Large intestine (tissue), 3 donors: Measurements from ENCODE around the gene ZFPM1. TPM values are rescaled to one million over a fixed set of nuclear protein-coding genes. Genes with fewer than 3 reads are reported as not detected.

Experiments
- DNase-seq, 2 donors: peaks; one replicate each; pipeline versions ENCODE4 v3.0.0 to v3.0.0-alpha.2; 2013
- H3K27ac ChIP-seq: one replicate; pipeline ENCODE4 v1.5.1; 2013; ENCODE audit warnings: low read length
- H3K27me3 ChIP-seq: 2 replicates; pipeline ENCODE4 v1.6.1; 2013; ENCODE audit warnings: low read length; ENCODE audit not compliant: control insufficient read depth, insufficient read depth
- H3K36me3 ChIP-seq: 2 replicates; pipeline ENCODE4 v1.6.1; 2013; ENCODE audit warnings: low read length; ENCODE audit not compliant: control insufficient read depth, insufficient read depth
- H3K4me1 ChIP-seq: one replicate; pipeline ENCODE4 v1.6.1; 2013; ENCODE audit warnings: low read length; ENCODE audit not compliant: control insufficient read depth, insufficient read depth
- H3K4me3 ChIP-seq: one replicate; pipeline ENCODE4 v1.5.1; 2013; ENCODE audit warnings: low read length
- H3K9me3 ChIP-seq: one replicate; pipeline ENCODE4 v1.6.1; 2013; ENCODE audit warnings: mild to moderate bottlenecking, low read depth, low read length, moderate library complexity; ENCODE audit not compliant: control insufficient read depth
- WGBS: methylation state at CpG from one replicate; pipeline ENCODE4 v1.1.5; 2013; ENCODE audit warnings: low lambda C conversion rate; ENCODE audit not compliant: insufficient coverage; 5-methylcytosine and 5-hydroxymethylcytosine counted together
- polyA plus RNA-seq: library from polyadenylated mRNA; unstranded; fragments of 120-200 nt; gene quantifications from one replicate; pipeline ENCODE4 v1.2.1, GENCODE V29; 2013

The ZFPM1 gene
- polyA plus RNA-seq, 1 donor: 27.2 TPM

DNA sequence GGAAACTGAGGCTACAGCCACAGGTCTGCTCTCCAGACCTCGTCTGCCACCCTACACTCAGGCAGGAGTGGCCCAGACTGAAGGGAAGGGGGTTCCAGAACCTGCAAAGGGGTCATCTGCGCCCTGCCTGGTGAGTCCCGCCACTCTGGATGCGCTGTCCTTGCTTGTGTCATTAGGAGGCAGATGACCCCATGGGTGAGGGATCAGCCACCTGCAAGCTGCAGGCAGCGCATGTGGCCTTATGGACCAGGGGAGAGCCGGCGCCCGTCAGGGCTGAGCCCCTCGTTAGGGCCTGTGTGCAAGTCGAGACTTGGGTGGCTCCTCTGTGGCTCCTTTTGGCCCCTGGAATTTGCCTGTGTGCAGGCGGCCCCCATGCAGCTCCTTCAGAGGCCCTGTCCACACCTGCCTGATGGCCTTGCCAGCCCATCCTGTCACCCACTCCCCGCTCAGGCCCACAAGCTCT is 5.7 kb downstream of the ZFPM1 start:
- H3K27ac ChIP-seq: peak overlapping the region; percentile 12
- no peak overlapping the region for H3K4me3 ChIP-seq
- no peaks in the 10 kb centered on the region for H3K9me3 ChIP-seq
- WGBS: no CpG with 5 or more reads among the region's 12 CpGs
- peaks cover 68% of the 10 kb centered on the region for H3K4me1 ChIP-seq
- peaks cover 18% of the 10 kb centered on the region for H3K36me3 ChIP-seq
- no peak for DNase-seq
- H3K27me3 ChIP-seq: peaks cover 17% of the 10 kb centered on the region

GRCh38 chr16:88459366-88460073 is 6.4 kb downstream of the ZFPM1 start:
- Histone ChIP-seq H3K36me3 (peaks cover 18% of the 10 kb centered on the region), H3K4me3 (no peak overlapping the region), H3K27me3 (peaks cover 11% of the 10 kb centered on the region), H3K4me1 (peaks cover 75% of the 10 kb centered on the region), H3K27ac (peak overlapping the region; percentile 73), H3K9me3 (no peaks in the 10 kb centered on the region)
- no CpG with 5 or more reads among the region's 8 CpGs for WGBS
- peak in 1 of 2 donors; percentile 63 for DNase-seq

DNA sequence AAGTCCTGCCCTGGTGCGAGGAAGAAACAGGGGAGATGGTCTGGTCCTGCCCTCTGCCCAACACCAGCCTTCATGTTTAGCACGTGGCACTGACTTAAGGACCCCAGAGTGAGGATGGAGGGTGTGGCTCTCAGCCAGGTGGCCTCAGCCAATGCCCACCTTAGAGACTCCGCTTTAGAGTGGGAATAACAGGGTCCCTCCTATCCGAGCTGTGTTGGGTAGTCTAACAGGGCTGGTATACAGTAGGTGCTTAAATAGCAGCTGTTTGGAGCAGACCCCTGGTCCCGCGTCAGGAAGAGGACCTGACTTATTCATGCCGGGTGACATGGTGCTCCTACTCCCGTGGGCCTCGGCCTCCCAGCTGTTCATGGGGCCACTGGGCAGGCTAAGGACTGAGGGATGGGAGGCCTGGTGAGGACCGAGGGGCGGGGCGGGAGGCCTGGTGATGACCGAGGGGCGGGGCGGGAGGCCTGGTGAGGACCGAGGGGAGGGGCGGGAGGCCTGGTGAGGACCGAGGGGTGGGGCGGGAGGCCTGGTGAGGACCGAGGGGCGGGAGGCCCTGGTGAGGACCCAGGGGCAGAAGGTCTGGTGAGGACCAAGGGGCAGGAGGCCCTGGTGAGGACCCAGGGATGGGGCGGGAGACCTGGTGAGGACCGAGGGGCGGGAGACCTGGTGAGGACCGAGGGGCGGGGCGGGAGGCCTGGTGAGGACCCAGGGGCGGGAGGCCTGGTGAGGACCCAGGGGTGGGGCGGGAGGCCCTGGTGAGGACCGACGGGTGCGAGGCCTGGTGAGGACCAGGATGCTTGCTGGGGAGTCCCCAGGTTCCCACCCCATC is 7.6 kb downstream of the ZFPM1 start:
- peaks cover 5% of the 10 kb centered on the region for H3K27me3 ChIP-seq
- no CpG with 5 or more reads among the region's 32 CpGs for WGBS
- peaks cover under 1% of the 10 kb centered on the region for H3K9me3 ChIP-seq
- H3K4me1 ChIP-seq: peaks cover 85% of the 10 kb centered on the region
- H3K27ac ChIP-seq: peak overlapping the region; percentile 76
- DNase-seq: peak; percentile 70 to 91
- peaks cover 18% of the 10 kb centered on the region for H3K36me3 ChIP-seq
- no peak overlapping the region for H3K4me3 ChIP-seq

GRCh38 chr16:88461331-88462269 is 8.5 kb downstream of the ZFPM1 start:
- Histone ChIP-seq H3K27ac (peak overlapping the region; percentile 76), H3K9me3 (peaks cover 3% of the 10 kb centered on the region), H3K36me3 (peaks cover 22% of the 10 kb centered on the region), H3K27me3 (no peaks in the 10 kb centered on the region), H3K4me3 (peak overlapping the region; percentile 10), H3K4me1 (peaks cover 86% of the 10 kb centered on the region)
- WGBS: no CpG with 5 or more reads among the region's 30 CpGs
- DNase-seq: peak in 1 of 2 donors; percentile 79

GRCh38 chr16:88462396-88462795 is 9.3 kb downstream of the ZFPM1 start:
- Histone ChIP-seq H3K27ac (peak overlapping the region; percentile 76), H3K4me3 (no peak overlapping the region), H3K4me1 (peaks cover 87% of the 10 kb centered on the region), H3K9me3 (peaks cover 3% of the 10 kb centered on the region), H3K36me3 (peaks cover 22% of the 10 kb centered on the region), H3K27me3 (no peaks in the 10 kb centered on the region)
- WGBS: no CpG with 5 or more reads among the region's 12 CpGs
- no peak for DNase-seq

DNA sequence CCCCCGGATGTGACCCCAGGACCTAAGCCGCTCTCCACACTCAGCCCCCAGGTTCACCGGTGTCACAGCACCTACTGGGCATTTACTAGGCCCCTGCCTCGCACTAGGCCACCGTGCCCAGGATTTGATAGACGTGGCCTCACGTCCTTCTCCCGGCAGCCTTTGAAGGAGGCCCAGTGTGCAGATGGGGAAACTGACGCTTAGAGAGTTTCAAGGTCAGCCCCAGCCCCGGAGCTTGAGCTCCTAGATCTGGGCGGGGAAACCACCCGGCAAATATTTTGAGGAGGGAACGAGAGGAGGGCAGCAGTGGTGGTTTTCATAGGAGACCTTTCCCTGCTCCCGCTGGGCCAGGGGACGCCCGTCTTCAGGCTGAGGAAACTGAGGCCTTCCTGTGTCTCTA is 10.3 kb downstream of the ZFPM1 start:
- no peak overlapping the region for H3K27ac ChIP-seq
- H3K4me1 ChIP-seq: peaks cover 87% of the 10 kb centered on the region
- no CpG with 5 or more reads among the region's 16 CpGs for WGBS

DNA sequence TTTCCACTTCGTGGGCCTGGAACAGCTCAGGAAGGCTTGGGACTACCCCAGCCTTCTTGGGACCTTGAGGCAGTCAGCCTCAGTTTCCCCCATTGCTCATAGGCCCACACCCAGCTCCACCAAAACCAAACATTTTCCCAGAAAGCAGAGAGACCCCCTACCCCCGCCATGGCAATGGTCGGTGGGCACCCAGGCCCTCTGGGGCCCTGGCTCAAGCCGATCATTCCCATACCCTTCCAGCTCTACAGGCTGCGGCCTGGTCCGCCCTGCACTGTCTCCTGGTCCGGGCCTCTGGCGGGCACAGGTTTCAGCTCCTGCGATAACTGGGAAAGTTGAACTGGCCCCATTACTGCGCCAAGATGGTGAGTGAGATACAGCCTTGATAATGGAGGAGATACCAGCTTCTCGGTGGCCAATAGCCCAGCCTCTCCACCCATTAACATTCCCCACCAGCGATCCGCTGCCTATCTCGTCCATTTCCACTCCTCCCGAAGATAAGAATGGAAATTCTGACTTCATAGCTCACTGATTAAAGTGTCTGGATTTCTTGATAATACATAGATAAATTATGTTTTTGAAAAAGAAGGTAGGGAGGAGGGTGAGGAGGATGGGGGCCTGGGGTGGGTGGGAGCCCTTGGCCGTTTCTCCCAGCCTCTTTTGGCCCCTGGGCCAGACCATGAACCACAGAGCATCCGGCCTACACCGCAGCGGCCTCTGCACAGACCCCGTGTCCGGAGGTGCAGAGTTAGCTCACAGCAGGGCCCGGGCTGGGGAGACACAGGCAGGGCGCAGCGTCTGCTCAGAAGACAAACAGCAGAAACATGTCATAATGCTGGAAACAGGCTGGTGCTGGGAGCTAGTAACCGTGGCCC is 11.6 kb downstream of the ZFPM1 start:
- H3K36me3 ChIP-seq: peaks cover 14% of the 10 kb centered on the region

More for the DNA sequence above, 10.3 kb downstream of the ZFPM1 start:
- Histone ChIP-seq H3K9me3 (peaks cover 3% of the 10 kb centered on the region), H3K27me3 (no peaks in the 10 kb centered on the region), H3K36me3 (peaks cover 15% of the 10 kb centered on the region), H3K4me3 (no peak overlapping the region)
- no peak for DNase-seq

DNA sequence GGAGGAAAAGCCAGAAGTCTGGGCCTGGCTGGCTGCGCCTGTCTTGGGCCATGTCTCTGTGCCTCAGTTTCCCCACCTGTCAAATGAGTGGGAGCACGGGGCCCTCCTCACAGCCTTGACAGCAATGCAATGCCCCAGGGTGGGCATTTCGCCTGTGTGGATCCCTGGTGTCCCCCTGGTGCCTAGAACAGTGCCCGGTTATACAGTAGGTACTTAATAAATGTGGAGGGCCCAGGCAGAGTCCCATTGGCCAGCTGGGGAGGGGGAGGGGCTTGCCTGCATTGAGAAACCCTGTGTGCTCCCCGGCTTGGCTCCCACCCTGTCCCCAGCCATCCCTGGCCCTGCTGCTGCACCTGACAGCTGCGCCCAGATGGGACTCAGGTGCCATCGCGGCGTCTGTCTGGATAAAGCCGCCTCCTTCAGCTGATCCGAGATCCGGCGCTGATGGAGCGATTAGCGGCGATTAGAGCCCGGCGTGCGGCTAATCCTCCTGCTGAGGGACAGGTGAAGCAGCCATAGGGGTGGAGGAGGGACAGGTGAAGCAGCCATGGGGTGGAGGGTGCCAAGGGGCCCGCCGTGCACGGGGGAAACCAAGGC is 12.4 kb downstream of the ZFPM1 start:
- WGBS: no CpG with 5 or more reads among the region's 22 CpGs
- Histone ChIP-seq H3K4me3 (no peak overlapping the region), H3K36me3 (peaks cover 18% of the 10 kb centered on the region), H3K27ac (no peak overlapping the region), H3K9me3 (peaks cover 3% of the 10 kb centered on the region), H3K4me1 (peaks cover 81% of the 10 kb centered on the region), H3K27me3 (no peaks in the 10 kb centered on the region)
- no peak for DNase-seq

More for the DNA sequence above, 11.6 kb downstream of the ZFPM1 start:
- Histone ChIP-seq H3K4me1 (peaks cover 89% of the 10 kb centered on the region), H3K27ac (peak overlapping the region; percentile 33), H3K9me3 (peaks cover 3% of the 10 kb centered on the region), H3K4me3 (no peak overlapping the region), H3K27me3 (no peaks in the 10 kb centered on the region)
- WGBS: 52% methylated on average over 4 of the region's 25 CpGs
- DNase-seq: no peak
